ENCODE data around the gene CYBB.

Gene CYBB

DNA sequence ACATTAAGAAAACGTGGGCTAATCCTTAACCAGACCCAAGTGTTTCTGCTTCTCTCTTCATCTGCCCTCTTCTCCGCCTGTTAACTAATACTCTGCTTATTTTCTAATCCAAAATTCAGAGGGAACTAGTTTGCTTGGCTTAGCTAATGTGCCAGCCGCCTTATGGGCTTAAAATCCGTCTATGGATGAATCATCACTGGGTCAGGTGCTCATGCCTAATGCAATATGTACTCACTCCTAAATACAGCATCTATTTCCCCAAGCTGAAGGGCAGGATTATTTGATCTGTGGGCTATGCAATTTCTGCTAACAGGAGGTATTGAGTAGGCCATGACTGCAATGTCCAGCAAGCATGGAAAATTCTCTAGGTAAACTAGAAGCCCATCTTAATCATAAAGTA, 55.1 kb downstream of the CYBB start:
- DNase-seq (ENCODE audit: low read depth in 1 of 2, low spot score in 1 of 2): no peak

DNA sequence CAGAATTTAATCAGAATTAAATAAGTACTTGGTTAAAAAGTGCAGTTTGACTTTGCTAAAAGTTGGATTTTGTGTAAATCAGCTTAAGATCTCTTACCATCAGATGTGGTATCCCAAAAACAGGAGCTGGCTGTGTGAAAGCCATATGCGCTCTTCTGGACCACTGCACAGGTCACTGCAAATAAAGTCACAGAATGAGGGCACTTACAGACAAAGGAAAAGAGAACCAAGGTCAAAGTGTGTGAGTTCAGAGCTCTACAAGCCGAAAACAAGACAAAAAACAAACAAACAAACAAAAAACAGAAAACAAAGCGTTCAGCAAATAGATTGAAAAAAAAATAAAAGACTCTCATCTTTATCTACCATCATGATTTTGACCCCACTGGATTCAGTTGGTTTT, 61.1 kb downstream of the CYBB start:
- DNase-seq (ENCODE audit: low read depth in 1 of 2, low spot score in 1 of 2): no peak

DNA sequence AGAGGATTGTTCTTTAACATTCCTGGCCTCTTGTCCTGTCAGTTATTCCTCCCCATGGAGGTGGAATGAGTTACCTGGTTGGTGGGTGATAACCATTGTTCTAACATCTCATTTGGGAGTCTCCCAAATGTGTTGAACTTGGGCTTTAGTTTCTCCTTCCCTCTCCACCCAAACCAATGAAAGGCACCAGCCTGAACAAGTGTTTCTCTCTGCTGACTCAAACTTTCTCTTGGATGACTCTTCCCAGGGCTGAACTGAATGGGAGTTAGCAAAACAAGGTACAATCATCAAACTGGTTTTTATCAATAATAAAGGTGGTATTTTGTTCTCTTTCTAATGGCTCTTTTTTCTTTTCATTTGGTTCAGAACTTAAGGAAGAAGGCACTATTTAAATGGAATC, 64.8 kb downstream of the CYBB start:
- no peak for DNase-seq (ENCODE audit: low read depth in 1 of 2, low spot score in 1 of 2)

- DNase-seq (ENCODE audit: low read depth in 1 of 2, low spot score in 1 of 2): no peak
Measured at GRCh38 chrX:37846141-37846540, 66.3 kb downstream of the CYBB start.

- no peak for DNase-seq (ENCODE audit: low read depth in 1 of 2, low spot score in 1 of 2)
Measured at GRCh38 chrX:37846558-37846933, 66.7 kb downstream of the CYBB start.

- DNase-seq (ENCODE audit: low read depth in 1 of 2, low spot score in 1 of 2): peak; percentile 42 to 65
Measured at GRCh38 chrX:37846934-37847732, 67.3 kb downstream of the CYBB start, which contains the start of gene DYNLT3. DYNLT3 (minus strand) TSS chrX:37847571; CDS start chrX:37847510, 61 bp downstream.

DNA sequence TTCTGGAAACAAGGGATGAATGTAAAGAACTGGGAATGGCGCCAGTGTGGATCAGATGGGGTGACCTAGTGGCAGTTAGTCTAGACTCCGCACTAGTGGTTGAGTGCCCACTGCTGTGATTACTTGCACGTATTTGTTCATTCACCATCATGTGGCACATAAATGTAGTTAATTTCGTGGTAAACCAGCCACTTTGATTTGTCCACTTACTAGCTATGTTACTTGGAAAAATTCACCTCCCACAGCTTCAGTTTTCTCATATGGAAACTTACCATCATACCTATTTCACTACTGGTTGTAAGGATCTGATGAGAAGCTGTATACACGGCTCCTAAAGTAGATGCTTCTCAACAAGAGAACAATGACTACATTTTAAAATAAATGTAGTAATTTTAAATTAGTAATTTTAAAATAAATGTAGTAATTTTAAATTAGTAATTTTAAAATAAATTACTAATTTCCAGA, 67.9 kb downstream of the CYBB start:
- DNase-seq (ENCODE audit: low read depth in 1 of 2, low spot score in 1 of 2): no peak

DNA sequence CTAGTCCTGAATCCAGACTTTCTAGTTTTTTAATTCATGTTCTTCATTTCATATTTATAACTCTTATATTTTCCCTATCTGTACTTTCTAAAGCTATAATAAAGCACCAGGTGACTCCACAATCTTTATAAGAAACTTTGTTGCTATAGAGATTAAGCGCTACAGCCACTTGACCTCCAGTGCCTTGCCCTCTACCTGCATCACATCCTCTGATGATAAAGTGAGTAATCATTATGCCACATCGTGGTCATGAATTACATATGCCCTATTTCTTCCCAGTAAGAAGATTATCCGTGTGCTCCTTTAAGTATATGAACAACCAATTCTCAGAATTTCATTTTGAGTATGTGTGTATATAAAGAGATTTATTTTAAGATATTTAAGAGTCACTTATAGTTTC, 74.3 kb downstream of the CYBB start:
- no peak for DNase-seq (ENCODE audit: low read depth in 1 of 2, low spot score in 1 of 2)

DNA sequence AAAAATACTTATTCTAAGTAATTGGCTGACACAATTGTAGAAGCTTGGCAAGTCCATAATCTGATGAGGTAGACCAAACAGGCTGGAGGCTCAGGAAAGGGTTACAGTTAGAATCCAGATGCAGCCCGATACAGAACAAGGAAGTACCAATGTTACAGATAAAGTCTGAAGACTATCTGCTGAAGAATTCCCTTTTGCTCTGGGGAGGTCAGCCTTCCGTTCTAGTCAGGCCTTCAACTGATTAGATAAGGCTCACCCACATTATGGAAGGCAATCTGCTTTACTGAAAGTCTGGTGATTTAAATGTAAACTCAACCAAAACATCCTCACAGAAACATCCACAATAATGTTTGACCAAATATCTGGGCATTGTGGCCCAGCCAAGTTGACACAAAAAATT, 74.9 kb downstream of the CYBB start:
- no peak for DNase-seq (ENCODE audit: low read depth in 1 of 2, low spot score in 1 of 2)

- no peak for DNase-seq (ENCODE audit: low read depth in 1 of 2, low spot score in 1 of 2)
Measured at GRCh38 chrX:37860721-37861120, 80.9 kb downstream of the CYBB start.

GRCh38 chrX:37862851-37863250, 83.0 kb downstream of the CYBB start:
- no peak for DNase-seq (ENCODE audit: low read depth in 1 of 2, low spot score in 1 of 2)

Measured in activated T-helper 1 cell treated with anti-CD3 and anti-CD28 coated beads, Interleukin-2, amount 50 U/mL, for 16 hours (primary cell).